ENCODE data around the gene CCDC126. TPM values are rescaled to one million over a fixed set of nuclear protein-coding genes. Genes with fewer than 3 reads are reported as not detected.

The CCDC126 gene
- total and polyA plus RNA-seq, 2 of the 8 experiments (the other 6 are each of a cell fraction or from before 2014, with no cell fraction given): 1.4 to 5.3 TPM

- Histone ChIP-seq H3K4me3 (ENCODE audit: extremely low read depth in 1 of 4, insufficient read depth in 2 of 4, low read depth in 3 of 4, low read length in 4 of 4) (no peak overlapping the region), H3K4me1 (replicated peaks in 1 of 4; ENCODE audit: control insufficient read depth in 3 of 4, insufficient read depth in 4 of 4, low read length in 3 of 4) (no peaks in the 10 kb centered on the region), H3K4me2 (ENCODE audit: insufficient read depth in 1 of 2, low read depth in 2 of 2, low read length in 2 of 2) (no peak overlapping the region), H3K27ac (ENCODE audit: low read depth, low read length) (no peak overlapping the region), H3K9me3 (ENCODE audit: insufficient read depth in 2 of 2, low read depth in 1 of 2, low read length in 1 of 2) (no peaks in the 10 kb centered on the region), H2BK15ac (ENCODE audit: low read length) (no peak overlapping the region), H3K14ac (ENCODE audit: insufficient read length) (no peak overlapping the region), H3K9ac (replicated peaks in 1 of 4; ENCODE audit: extremely low read depth in 1 of 4, low read depth in 3 of 4, low read length in 3 of 4) (no peak overlapping the region), H4K8ac (ENCODE audit: extremely low read depth, insufficient read depth, low read length) (no peak overlapping the region), H4K20me1 (replicated peaks in 1 of 2; ENCODE audit: control insufficient read depth in 1 of 2, insufficient read depth in 2 of 2, low read length in 2 of 2) (no peaks in the 10 kb centered on the region), H2AK5ac (ENCODE audit: low read depth, low read length) (no peak overlapping the region), H2BK5ac (ENCODE audit: low read depth, low read length) (no peak overlapping the region), H2BK20ac (ENCODE audit: low read length) (no peak overlapping the region), H4K91ac (replicated peaks; ENCODE audit: insufficient read length, low read length) (no peak overlapping the region), H3K4ac (replicated peaks; ENCODE audit: insufficient read length, low read depth, low read length) (no peak overlapping the region), H3K18ac (ENCODE audit: extremely low read depth, low read length) (no peak overlapping the region), H2AFZ (ENCODE audit: low read length) (no peak overlapping the region), H3K23ac (ENCODE audit: insufficient read length) (no peak overlapping the region), H2BK12ac (ENCODE audit: low read depth, low read length) (no peak overlapping the region), H2BK120ac (replicated peaks; ENCODE audit: low read depth, low read length) (no peak overlapping the region), H3K79me2 (ENCODE audit: control insufficient read depth in 1 of 2, insufficient read depth in 2 of 2, low read length in 2 of 2) (no peaks in the 10 kb centered on the region), H3K23me2 (ENCODE audit: low read depth, low read length) (no peaks in the 10 kb centered on the region), H4K5ac (ENCODE audit: insufficient read length, low read depth, low read length) (no peak overlapping the region), H3K56ac (replicated peaks; ENCODE audit: insufficient read length, low read depth, low read length) (no peak overlapping the region), H3K27me3 (replicated peaks in 1 of 4; ENCODE audit: control insufficient read depth in 3 of 4, extremely low read depth in 1 of 4, insufficient read depth in 3 of 4, low read length in 3 of 4) (no peaks in the 10 kb centered on the region), H3K79me1 (ENCODE audit: low read depth, low read length) (no peaks in the 10 kb centered on the region), H3K36me3 (ENCODE audit: control insufficient read depth in 2 of 4, insufficient read depth in 4 of 4, low read length in 3 of 4) (no peaks in the 10 kb centered on the region)
- CTCF ChIA-PET (ENCODE audit: partially characterized antibody): no interaction called here
- DNase-seq (ENCODE audit: low read depth in 1 of 2, low spot score in 2 of 2) (no peak), FAIRE-seq (no peak)
- TF ChIP-seq EGR1 (IDR thresholded peaks at IDR 0.05; ENCODE audit: borderline replicate concordance, low read depth, low read length): no peak
- no peak for TF ChIP-seq SP2 (IDR thresholded peaks at IDR 0.05; ENCODE audit: low read length)
- no peak for TF ChIP-seq HDAC2 (IDR thresholded peaks at IDR 0.05; ENCODE audit: borderline replicate concordance in 1 of 2, low read depth in 2 of 2, low read length in 2 of 2)
- POLR2A ChIA-PET (ENCODE audit: partially characterized antibody): no interaction called here
Measured at GRCh38 chr7:23558303-23558702, 38.9 kb upstream of the CCDC126 start.
